GM23248 (cell line): ENCODE results near the gene INAFM1. TPM values are rescaled to one million over a fixed set of nuclear protein-coding genes. Genes with fewer than 3 reads are reported as not detected.
A peak's percentile ranks its signal among the peaks of the same experiment; 100 is the strongest.

Experiments used
- DNase-seq: peaks from one replicate; pipeline ENCODE4 v3.0.0-alpha.2; 2015
- H2AFZ ChIP-seq: fragments of 200-600 bp; sonication (generic); 2 replicates; pipeline ENCODE4 v1.6.1; 2016; ENCODE audit warnings: antibody characterized with exemption
- H3F3A ChIP-seq: fragments of 200-600 bp; sonication (generic); 2 replicates; pipeline ENCODE4 v1.6.1; 2016; ENCODE audit warnings: mild to moderate bottlenecking, antibody characterized with exemption, mixed run types; ENCODE audit not compliant: insufficient read depth
- H3K27ac ChIP-seq: fragments of 200-600 bp; sonication (generic); 2 replicates; pipeline ENCODE4 v1.5.1; 2016; ENCODE audit warnings: mild to moderate bottlenecking
- H3K27me3 ChIP-seq: fragments of 200-600 bp; sonication (generic); replicated peaks from 2 replicates; pipeline ENCODE4 v1.6.1; 2016; ENCODE audit warnings: mild to moderate bottlenecking; ENCODE audit not compliant: insufficient read depth
- H3K36me3 ChIP-seq: fragments of 200-600 bp; sonication (generic); 2 replicates; pipeline ENCODE4 v1.6.1; 2016; ENCODE audit warnings: low read depth, mild to moderate bottlenecking
- H3K4me1 ChIP-seq: fragments of 200-600 bp; sonication (generic); 2 replicates; pipeline ENCODE4 v1.6.1; 2016; ENCODE audit warnings: mild to moderate bottlenecking; ENCODE audit not compliant: insufficient read depth
- H3K4me2 ChIP-seq: fragments of 200-600 bp; sonication (generic); one replicate; pipeline ENCODE4 v1.6.1; 2016; ENCODE audit warnings: mild to moderate bottlenecking; ENCODE audit not compliant: unreplicated experiment
- H3K4me3 ChIP-seq: fragments of 200-600 bp; sonication (generic); 2 replicates; pipeline ENCODE4 v1.5.1; 2016; ENCODE audit warnings: mild to moderate bottlenecking
- H3K79me2 ChIP-seq: fragments of 200-600 bp; sonication (generic); 2 replicates; pipeline ENCODE4 v1.6.1; 2016; ENCODE audit warnings: mild to moderate bottlenecking; ENCODE audit not compliant: insufficient read depth
- H3K9ac ChIP-seq: fragments of 200-600 bp; sonication (generic); 2 replicates; pipeline ENCODE4 v1.6.1; 2016; ENCODE audit warnings: mild to moderate bottlenecking
- H3K9me2 ChIP-seq: fragments of 200-600 bp; sonication (generic); 2 replicates; pipeline ENCODE4 v1.6.1; 2016; ENCODE audit warnings: mixed run types, mild to moderate bottlenecking, moderate library complexity; ENCODE audit not compliant: insufficient read depth
- H3K9me3 ChIP-seq: fragments of 200-600 bp; sonication (generic); one replicate; pipeline ENCODE4 v1.6.1; 2017; ENCODE audit warnings: low read depth
- H4K20me1 ChIP-seq: fragments of 200-600 bp; sonication (generic); 2 replicates; pipeline ENCODE4 v1.6.0; 2016; ENCODE audit not compliant: insufficient read depth
- EZH2 ChIP-seq: fragments of 200-600 bp; sonication (generic); IDR thresholded peaks from 2 replicates; pipeline ENCODE4 v1.6.1; 2018; ENCODE audit warnings: antibody characterized with exemption, mild to moderate bottlenecking; ENCODE audit not compliant: insufficient read depth, poor library complexity, severe bottlenecking
- EZH2phosphoT487 ChIP-seq: fragments of 200-600 bp; sonication (generic); IDR thresholded peaks from 2 replicates; pipeline ENCODE4 v1.6.1; 2018; ENCODE audit warnings: antibody characterized with exemption, moderate library complexity, mild to moderate bottlenecking, low read depth; ENCODE audit not compliant: insufficient read depth
- WGBS, 2 experiments: methylation state at CpG; one replicate each; pipeline ENCODE4 v1.1.6; 2015 to 2017; ENCODE audit warnings: low lambda C conversion rate in 2 of 2, low coverage in 1 of 2; ENCODE audit errors: missing lambda C conversion rate in 2 of 2; 5-methylcytosine and 5-hydroxymethylcytosine counted together
- in situ Hi-C: fragments of 300-500 bp; cut with MboI; formaldehyde crosslinking; loops from 2 replicates; pipeline ENCODE4 v1.15.0; 2020
- polyA plus RNA-seq: library from polyadenylated mRNA; unstranded; fragments of >200 nt; fragmentation: Nextera tagmentation; extraction: Ambion mirVana; gene quantifications from 2 replicates; pipeline ENCODE4 v1.2.1, GENCODE V29; 2016
- total RNA-seq: library from RNA; depleted of rRNA; stranded (reverse); fragments of >200 nt; shearing (Covaris generic); gene quantifications from 2 replicates; pipeline ENCODE4 v1.2.3, GENCODE V29; 2014

INAFM1 gene
- total and polyA plus RNA-seq, 2 experiments from 2014 or later, result 5.2 to 14.1 TPM

DNA sequence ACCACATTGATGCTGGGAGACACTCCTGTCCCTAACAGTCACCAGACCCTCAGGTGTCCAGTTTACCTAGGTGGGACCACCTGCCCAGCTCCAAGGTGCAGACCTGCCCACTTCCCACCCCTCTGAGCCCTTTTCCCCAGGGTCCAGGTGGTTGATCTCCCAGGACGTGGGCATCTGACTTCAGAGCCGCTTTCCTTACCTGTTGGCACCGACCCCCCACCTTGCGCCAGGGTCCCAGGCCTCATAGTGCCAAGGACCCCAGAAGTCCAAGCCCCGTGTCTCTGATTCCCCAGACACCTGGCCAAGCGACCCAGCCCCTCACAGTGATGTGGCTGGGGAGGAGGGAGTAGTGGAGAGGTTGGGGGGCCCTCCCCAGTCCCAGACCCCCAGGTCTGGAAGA, 34.1 kb upstream of the INAFM1 start:
- Histone ChIP-seq H3K4me3 (no peak overlapping the region), H3K27ac (no peak overlapping the region), H3K4me1 (peaks cover 14% of the 10 kb centered on the region), H2AFZ (no peak overlapping the region), H3K27me3 (no peaks in the 10 kb centered on the region), H3K9ac (no peak overlapping the region), H3K9me2 (no peaks in the 10 kb centered on the region), H3F3A (peaks cover 23% of the 10 kb centered on the region), H3K79me2 (no peaks in the 10 kb centered on the region), H4K20me1 (no peaks in the 10 kb centered on the region), H3K4me2 (no peak overlapping the region), H3K36me3 (no peaks in the 10 kb centered on the region), H3K9me3 (no peaks in the 10 kb centered on the region)
- WGBS, 2 experiments, result 46 to 51% methylated on average over 6 of the region's 6 CpGs
- no peak for TF ChIP-seq EZH2
- TF ChIP-seq EZH2phosphoT487, result no peak
- in situ Hi-C loops, result no loop called here
- no peak for DNase-seq

DNA sequence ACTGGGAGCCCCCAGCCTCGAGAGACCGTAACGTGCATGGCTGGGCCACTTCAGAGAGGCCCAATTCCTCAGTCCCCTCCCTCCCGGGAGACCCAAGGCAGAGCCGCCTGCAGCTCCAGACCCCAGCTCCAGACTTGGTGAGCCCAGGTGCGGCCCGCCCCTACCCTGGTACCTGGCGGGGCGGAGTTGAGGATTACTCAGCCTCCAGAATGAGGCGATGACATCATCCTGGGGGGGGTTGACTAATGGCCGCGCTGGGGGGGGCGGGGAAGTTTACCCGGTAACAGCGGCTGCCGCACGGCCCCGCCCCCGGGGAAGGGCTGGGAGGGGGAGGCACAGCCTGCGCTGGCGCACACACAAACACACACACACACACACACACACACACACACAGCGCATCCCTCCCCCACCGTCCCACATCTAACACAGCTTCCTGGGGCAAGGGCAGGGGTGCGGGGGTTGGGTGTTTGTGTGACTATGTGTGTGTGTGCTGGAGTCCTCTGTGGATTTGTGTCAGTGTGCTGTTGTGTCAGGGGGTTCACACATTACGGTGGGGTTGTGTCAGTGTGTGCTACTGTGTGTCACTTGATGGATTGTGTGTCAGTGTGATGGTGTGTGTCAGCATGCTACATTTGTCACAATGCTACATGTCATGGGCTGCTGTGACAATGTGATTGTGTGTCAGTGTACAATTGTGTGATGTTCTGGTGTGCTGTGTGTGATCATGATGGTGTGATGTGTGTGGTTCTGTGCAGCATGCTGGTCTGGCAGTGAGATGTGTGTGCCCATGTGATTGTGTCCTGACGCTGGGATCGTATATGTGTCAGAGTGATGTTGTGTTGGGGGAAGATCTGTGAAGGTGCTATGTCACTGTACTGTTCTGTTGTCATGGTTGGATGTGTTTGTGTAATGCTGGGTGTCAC, 33.4 kb upstream of the INAFM1 start:
- TF ChIP-seq EZH2 (no peak), EZH2phosphoT487 (no peak)
- H4K20me1 ChIP-seq, result no peaks in the 10 kb centered on the region
- H3K27ac ChIP-seq, result no peak overlapping the region
- H3K36me3 ChIP-seq, result no peaks in the 10 kb centered on the region
- DNase-seq, result peak; percentile 91
- H3K4me2 ChIP-seq, result peak overlapping the region; percentile 48
- WGBS, 2 experiments, result 13 to 18% methylated on average over 13 to 22 of the region's 27 CpGs
- no peaks in the 10 kb centered on the region for H3K79me2 ChIP-seq
- H3K9ac ChIP-seq, result peak overlapping the region; percentile 32
- H3K4me1 ChIP-seq, result peaks cover 14% of the 10 kb centered on the region
- peak overlapping the region; percentile 27; the same call in 1 of the 2 replicates for H3K4me3 ChIP-seq
- no peaks in the 10 kb centered on the region for H3K27me3 ChIP-seq
- no peaks in the 10 kb centered on the region for H3K9me2 ChIP-seq
- H3K9me3 ChIP-seq, result no peaks in the 10 kb centered on the region
- no peak overlapping the region for H2AFZ ChIP-seq
- in situ Hi-C loops, result no loop called here
- peaks cover 23% of the 10 kb centered on the region for H3F3A ChIP-seq

DNA sequence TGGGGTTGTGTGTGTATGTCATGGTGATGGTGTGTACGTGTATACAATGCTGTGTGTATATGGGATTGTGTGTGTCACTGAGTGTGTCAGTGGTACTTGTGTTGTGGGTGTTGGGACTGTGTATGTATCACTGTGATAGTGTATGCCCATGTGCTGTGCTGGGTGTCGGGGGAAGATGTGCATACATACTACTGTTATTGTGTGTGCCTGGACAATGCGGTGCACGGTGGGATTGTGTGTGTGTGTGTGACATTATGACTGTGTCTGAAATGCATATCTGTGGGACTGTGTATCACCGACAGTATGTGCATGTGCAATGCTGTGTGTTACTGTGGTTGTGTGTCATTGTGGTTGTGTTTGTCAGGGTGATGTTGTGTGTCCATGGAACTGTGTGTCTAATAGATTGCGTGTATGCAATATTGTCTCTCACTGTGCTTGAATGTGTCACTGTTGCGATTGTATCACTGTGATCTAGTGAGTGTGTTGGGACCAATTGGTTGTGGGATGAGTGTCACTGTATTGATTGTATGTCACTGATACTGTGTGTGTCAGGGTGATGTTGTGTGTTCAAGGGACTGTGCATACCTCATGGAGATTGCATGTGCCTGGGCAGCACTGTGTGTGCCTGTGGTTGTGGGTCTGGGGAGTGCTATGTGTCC, 32.6 kb upstream of the INAFM1 start:
- Histone ChIP-seq H2AFZ (no peak overlapping the region), H3K9ac (no peak overlapping the region), H3K27me3 (no peaks in the 10 kb centered on the region), H3K4me3 (no peak overlapping the region), H4K20me1 (no peaks in the 10 kb centered on the region), H3K4me2 (no peak overlapping the region), H3K36me3 (no peaks in the 10 kb centered on the region), H3K4me1 (peaks cover 14% of the 10 kb centered on the region), H3F3A (peaks cover 23% of the 10 kb centered on the region), H3K27ac (peak overlapping the region; percentile 55; the same call in 1 of the 2 replicates), H3K79me2 (no peaks in the 10 kb centered on the region), H3K9me2 (no peaks in the 10 kb centered on the region), H3K9me3 (no peaks in the 10 kb centered on the region)
- no peak for DNase-seq
- in situ Hi-C loops, result no loop called here
- TF ChIP-seq EZH2phosphoT487 (no peak), EZH2 (no peak)
- 80% methylated on average over 7 of the region's 7 CpGs for WGBS, 2 experiments

DNA sequence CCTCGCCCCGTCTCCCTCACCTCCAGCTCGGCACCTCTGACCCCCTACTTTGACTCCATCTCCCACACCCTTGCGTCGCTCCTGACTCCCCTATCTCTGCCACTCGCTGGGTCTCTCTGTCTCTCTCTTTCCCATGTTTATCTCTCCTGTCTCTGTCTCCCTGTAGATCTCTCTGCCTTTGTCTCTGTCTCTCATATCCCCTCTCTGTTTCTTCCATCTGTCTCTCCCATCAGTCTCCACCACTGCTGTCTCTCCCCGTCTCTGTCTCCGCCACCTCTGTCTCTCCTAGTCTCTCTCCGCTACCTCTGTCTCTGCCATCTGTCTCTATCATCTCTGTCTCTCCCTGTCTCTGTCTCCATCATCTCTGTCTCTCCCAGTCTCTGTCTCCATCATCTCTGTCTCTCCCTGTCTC, 31.3 kb upstream of the INAFM1 start:
- peak overlapping the region; percentile 91 for H3K9ac ChIP-seq
- H3K4me3 ChIP-seq, result peak overlapping the region; percentile 76
- no peaks in the 10 kb centered on the region for H3K9me2 ChIP-seq
- in situ Hi-C loops, result no loop called here
- H3K4me2 ChIP-seq, result peak overlapping the region; percentile 84
- H3K27ac ChIP-seq, result peak overlapping the region; percentile 87
- H3K4me1 ChIP-seq, result peaks cover 17% of the 10 kb centered on the region
- H3K9me3 ChIP-seq, result no peaks in the 10 kb centered on the region
- WGBS, 2 experiments, result 31 to 35% methylated on average over 6 to 9 of the region's 9 CpGs
- H2AFZ ChIP-seq, result peak overlapping the region; percentile 59
- peaks cover 23% of the 10 kb centered on the region for H3F3A ChIP-seq
- no peaks in the 10 kb centered on the region for H3K36me3 ChIP-seq
- no peak for DNase-seq
- H4K20me1 ChIP-seq, result no peaks in the 10 kb centered on the region
- no peaks in the 10 kb centered on the region for H3K27me3 ChIP-seq
- H3K79me2 ChIP-seq, result no peaks in the 10 kb centered on the region
- TF ChIP-seq EZH2phosphoT487 (no peak), EZH2 (no peak)
